HTR-8/SVneo (cell line): ENCODE data around the gene QRFP.

Experiments
- DNase-seq: peaks from one replicate; pipeline ENCODE4 v3.0.0; 2011; ENCODE audit warnings: low spot score, mixed read lengths; ENCODE audit not compliant: insufficient read length
- FAIRE-seq: peaks from 2 replicates; lab custom pipeline; 2011; peaks lifted over from hg19 to GRCh38; lab: Jason Lieb, UNC

Gene QRFP

GRCh38 chr9:130878295-130878694 lies 18.3 kb downstream of the QRFP start:
- no peak for FAIRE-seq
- no peak for DNase-seq

GRCh38 chr9:130877300-130877699 lies 19.3 kb downstream of the QRFP start:
- FAIRE-seq (no peak), DNase-seq (no peak)

- DNase-seq (no peak), FAIRE-seq (no peak)
Observed at GRCh38 chr9:130874783-130875182, 21.8 kb downstream of the QRFP start.

DNA sequence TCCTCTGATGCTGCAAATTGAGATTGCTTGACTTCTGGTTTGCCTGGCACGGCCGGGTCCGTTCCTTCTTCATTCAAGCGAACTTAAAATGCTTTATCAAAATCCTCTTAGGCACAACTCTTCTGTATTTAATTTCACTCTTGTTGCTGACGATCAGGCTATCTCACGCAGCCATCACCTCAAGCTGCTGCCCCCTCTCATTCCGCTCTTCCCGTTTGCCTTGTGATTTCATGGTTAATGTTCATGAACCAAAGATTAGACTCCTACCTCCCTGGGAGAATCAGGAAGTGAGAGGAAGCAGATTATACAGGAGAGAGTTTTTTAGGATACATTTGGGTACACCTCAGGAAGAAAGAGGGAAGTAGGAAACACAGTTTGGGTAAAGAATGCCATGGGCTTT lies 22.6 kb downstream of the QRFP start:
- FAIRE-seq = no peak
- no peak for DNase-seq

- no peak for DNase-seq
- FAIRE-seq = no peak
Observed at GRCh38 chr9:130872912-130873503, 23.6 kb downstream of the QRFP start.

GRCh38 chr9:130872508-130872907 lies 24.1 kb downstream of the QRFP start:
- DNase-seq (no peak), FAIRE-seq (no peak)

DNA sequence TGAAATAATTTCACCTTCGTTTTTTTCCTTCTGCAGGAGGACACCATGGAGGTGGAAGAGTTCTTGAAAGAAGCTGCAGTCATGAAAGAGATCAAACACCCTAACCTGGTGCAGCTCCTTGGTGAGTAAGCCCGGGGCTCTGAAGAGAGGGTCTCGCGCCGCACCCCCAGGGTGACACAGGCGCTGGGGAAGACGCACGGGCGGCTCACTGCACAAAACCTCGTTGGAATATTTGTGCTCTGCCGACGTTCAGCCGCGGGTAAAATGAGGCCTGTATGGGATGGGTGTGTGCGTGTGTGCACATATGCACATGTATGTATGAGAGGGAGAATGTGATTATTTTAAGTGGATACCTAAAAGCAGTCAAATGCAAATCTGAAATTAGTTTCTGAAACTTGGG lies 24.5 kb downstream of the QRFP start:
- DNase-seq (no peak), FAIRE-seq (no peak)

GRCh38 chr9:130871395-130872062 lies 25.1 kb downstream of the QRFP start:
- DNase-seq (no peak), FAIRE-seq (no peak)

GRCh38 chr9:130870491-130871381 lies 25.9 kb downstream of the QRFP start:
- DNase-seq = no peak
- FAIRE-seq = no peak

- DNase-seq (no peak), FAIRE-seq (no peak)
Observed at GRCh38 chr9:130869250-130869649, 27.4 kb downstream of the QRFP start.

- no peak for DNase-seq
- FAIRE-seq = no peak
Observed at GRCh38 chr9:130868230-130868629, 28.4 kb downstream of the QRFP start.

GRCh38 chr9:130867556-130867955 lies 29.1 kb downstream of the QRFP start:
- no peak for FAIRE-seq
- no peak for DNase-seq

GRCh38 chr9:130866474-130866965 lies 30.1 kb downstream of the QRFP start:
- FAIRE-seq = no peak
- DNase-seq = peak; percentile 75

- FAIRE-seq = no peak
Observed at GRCh38 chr9:130865921-130866320, 30.7 kb downstream of the QRFP start.

DNA sequence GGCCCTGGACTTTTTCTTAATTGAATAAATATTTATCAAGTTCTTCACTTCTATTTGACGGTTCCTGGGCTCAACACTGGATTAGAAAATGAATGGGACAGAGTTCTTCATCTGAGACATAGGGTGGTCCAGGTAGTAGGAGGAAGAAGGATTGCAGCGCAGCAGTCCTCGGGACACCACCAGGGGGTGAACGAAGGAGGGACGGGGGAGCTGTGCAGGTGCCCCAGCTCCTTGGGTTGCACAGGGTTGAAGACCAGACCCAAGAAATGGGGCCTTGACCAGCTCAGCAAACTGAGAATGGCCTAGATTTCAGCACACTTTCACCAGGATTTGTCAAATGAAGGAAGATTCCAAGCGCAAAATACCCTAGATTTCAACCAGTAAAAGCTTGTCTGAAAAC lies 32.1 kb downstream of the QRFP start:
- FAIRE-seq (no peak), DNase-seq (no peak)

More at GRCh38 chr9:130865921-130866320, 30.7 kb downstream of the QRFP start:
- DNase-seq = no peak

GRCh38 chr9:130862747-130863146 lies 33.9 kb downstream of the QRFP start:
- FAIRE-seq = no peak

GRCh38 chr9:130862217-130862616 lies 34.4 kb downstream of the QRFP start:
- no peak for DNase-seq
- FAIRE-seq = no peak

More at GRCh38 chr9:130862747-130863146, 33.9 kb downstream of the QRFP start:
- no peak for DNase-seq

DNA sequence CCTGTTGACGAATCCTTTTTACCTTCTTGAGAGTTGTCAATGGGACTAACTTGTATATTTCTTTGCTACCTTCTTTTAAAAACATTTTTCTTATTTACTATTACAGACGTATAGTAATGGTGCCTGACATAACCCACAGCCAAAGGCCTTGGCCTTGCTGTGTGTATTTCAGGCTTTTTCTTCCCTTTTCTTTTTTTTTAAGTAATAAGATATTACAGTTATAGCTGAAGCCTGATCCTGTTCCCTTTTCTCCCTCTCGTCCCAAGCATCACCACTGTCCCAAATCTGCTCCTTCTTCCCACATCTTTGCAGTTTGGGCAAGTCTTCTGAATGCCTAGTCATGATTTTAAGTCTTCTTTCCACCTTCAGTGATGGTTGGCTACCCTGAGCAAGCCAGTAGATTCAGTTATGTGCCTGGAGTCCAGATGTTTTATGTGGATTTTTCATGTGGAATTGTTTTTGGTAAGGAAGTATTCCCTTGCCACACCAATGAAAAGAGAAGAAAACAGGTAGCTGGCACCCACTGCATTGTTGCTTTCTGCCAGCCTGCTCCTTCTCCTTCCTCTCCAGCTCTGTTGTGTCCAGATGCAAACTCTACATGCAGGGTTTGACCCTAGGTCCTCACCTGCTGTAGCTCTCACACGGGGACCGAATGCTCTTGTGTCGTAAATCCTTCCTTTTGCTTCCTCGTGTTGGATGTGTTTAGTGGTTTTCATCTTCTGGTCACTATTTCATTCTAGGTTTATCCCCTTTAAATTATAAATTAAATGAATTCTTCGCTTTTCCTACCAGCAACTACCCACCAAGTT lies 35.0 kb downstream of the QRFP start:
- FAIRE-seq (no peak), DNase-seq (no peak)

- FAIRE-seq (no peak), DNase-seq (peak; percentile 85)
Observed at GRCh38 chr9:130860458-130861316, 35.9 kb downstream of the QRFP start.
